ENCODE measurements around the gene ACTC1. TPM values are rescaled to one million over a fixed set of nuclear protein-coding genes. Genes with fewer than 3 reads are reported as not detected.

Gene ACTC1
- total and polyA plus RNA-seq, 3 donors from 2014 or later = 0.93 to 31.2 (median 1.2) TPM

GRCh38 chr15:34757262-34757661 lies 38.1 kb downstream of the ACTC1 start:
- Histone ChIP-seq H3K4me3 (no peak overlapping the region), H3K4me1 (no peaks in the 10 kb centered on the region), H3K27ac (no peak overlapping the region), H3K36me3 (ENCODE audit: low read depth, missing control alignments) (no peaks in the 10 kb centered on the region), H3K9me3 (no peaks in the 10 kb centered on the region), H3K27me3 (no peaks in the 10 kb centered on the region)
- WGBS, 2 donors = 77 to 84% methylated on average over 3 of the region's 3 CpGs
- no peak for DNase-seq
- TF ChIP-seq CTCF (IDR thresholded peaks at IDR 0.05) = no peak
- no peak for TF ChIP-seq POLR2A (IDR thresholded peaks at IDR 0.05)
- intact Hi-C loops (cut with DNase I; ENCODE audit: low total_unique reads) = no loop called here

GRCh38 chr15:34755419-34755773 lies 40.0 kb downstream of the ACTC1 start:
- DNase-seq = no peak
- 0 to 5% methylated on average over 11 of the region's 11 CpGs for WGBS, 2 donors
- TF ChIP-seq CTCF (IDR thresholded peaks at IDR 0.05) (no peak), POLR2A (IDR thresholded peaks at IDR 0.05) (no peak)

GRCh38 chr15:34754674-34755418 lies 40.5 kb downstream of the ACTC1 start, which contains the start of gene GJD2:
TSS of gene GJD2 (minus strand) at chr15:34754998. CDS start at chr15:34754488, 510 bp downstream.
- Histone ChIP-seq H3K36me3 (ENCODE audit: low read depth, missing control alignments) (no peaks in the 10 kb centered on the region), H3K27me3 (no peaks in the 10 kb centered on the region), H3K27ac (no peak within 1 kb of the TSS), H3K9me3 (no peaks in the 10 kb centered on the region), H3K4me3 (peak within 1 kb of the TSS; percentile 25 to 49), H3K4me1 (no peaks in the 10 kb centered on the region)
- intact Hi-C loops (cut with DNase I; ENCODE audit: low total_unique reads) = no loop called here
- WGBS, 2 donors = 0 to 2% methylated on average over 22 to 62 of the region's 81 CpGs
- no peak for DNase-seq
- TF ChIP-seq CTCF (IDR thresholded peaks at IDR 0.05) (no peak), POLR2A (IDR thresholded peaks at IDR 0.05) (no peak)

More at GRCh38 chr15:34755419-34755773, 40.0 kb downstream of the ACTC1 start:
- Histone ChIP-seq H3K4me1 (no peaks in the 10 kb centered on the region), H3K27ac (no peak overlapping the region), H3K36me3 (ENCODE audit: low read depth, missing control alignments) (no peaks in the 10 kb centered on the region), H3K9me3 (no peaks in the 10 kb centered on the region), H3K27me3 (no peaks in the 10 kb centered on the region), H3K4me3 (peak overlapping the region in 1 of 2 donors; percentile 49)
- intact Hi-C loops (cut with DNase I; ENCODE audit: low total_unique reads) = no loop called here

GRCh38 chr15:34754171-34754601 lies 41.2 kb downstream of the ACTC1 start:
- DNase-seq = no peak
- Histone ChIP-seq H3K4me1 (no peaks in the 10 kb centered on the region), H3K36me3 (ENCODE audit: low read depth, missing control alignments) (no peaks in the 10 kb centered on the region), H3K9me3 (no peaks in the 10 kb centered on the region), H3K4me3 (peak overlapping the region in 1 of 2 donors; percentile 25), H3K27me3 (no peaks in the 10 kb centered on the region), H3K27ac (no peak overlapping the region)
- TF ChIP-seq CTCF (IDR thresholded peaks at IDR 0.05) = no peak
- TF ChIP-seq POLR2A (IDR thresholded peaks at IDR 0.05) = no peak
- intact Hi-C loops (cut with DNase I; ENCODE audit: low total_unique reads) = no loop called here
- WGBS, 2 donors = 4% methylated on average over 17 to 27 of the region's 27 CpGs
